ENCODE measurements around the gene MVD.
A peak's percentile ranks its signal among the peaks of the same experiment; 100 is the strongest.

The MVD gene

DNA sequence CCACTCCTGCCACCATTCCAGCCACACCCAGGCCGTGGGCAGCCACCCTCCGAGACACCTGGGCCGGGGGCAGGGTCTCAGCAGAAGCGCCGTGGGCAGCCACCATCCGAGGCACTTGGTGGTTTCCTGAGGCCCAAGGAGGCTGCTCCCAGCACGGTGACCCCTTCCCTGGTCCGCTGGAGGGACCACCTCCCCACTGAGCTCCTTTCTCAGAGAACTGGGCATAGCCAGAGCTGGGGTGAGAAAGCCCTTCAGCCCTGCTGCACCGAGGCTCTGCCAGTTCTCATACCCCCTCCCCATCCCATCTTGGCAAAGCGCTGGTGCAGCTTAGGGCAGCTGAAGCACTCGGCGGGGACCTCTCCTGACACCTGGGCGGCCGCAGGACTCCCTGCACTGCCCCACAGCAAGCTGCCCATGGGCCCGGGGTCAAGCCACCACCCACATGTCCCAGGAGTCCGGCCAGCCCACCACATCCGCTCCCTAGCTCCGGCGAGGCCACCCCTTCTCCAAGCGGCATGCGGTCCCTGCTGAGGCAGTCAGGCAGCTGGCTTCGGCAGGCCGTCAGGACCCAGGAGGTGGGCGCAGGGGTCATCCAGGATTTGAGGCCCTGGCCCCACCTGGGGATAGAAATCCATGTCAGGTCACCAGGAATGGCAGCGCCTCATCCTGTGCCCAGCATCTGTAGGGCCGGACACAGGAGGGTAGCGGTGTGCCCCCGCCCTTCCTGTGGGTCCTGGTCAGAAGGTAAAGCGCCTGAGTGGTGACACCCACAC, 10.7 kb downstream of the MVD start:
- Histone ChIP-seq H3K9ac (ENCODE audit: low read length) (peak overlapping the region; percentile 96), H4K20me1 (ENCODE audit: insufficient read depth, low read length) (no peaks in the 10 kb centered on the region), H2AFZ (ENCODE audit: low read length) (no peak overlapping the region), H3K4me1 (ENCODE audit: insufficient read depth, low read length, severe bottlenecking) (peaks cover 37% of the 10 kb centered on the region), H3K9me3 (ENCODE audit: low read length) (no peaks in the 10 kb centered on the region), H3K79me2 (ENCODE audit: insufficient read depth, low read length) (no peaks in the 10 kb centered on the region), H3K27ac (ENCODE audit: low read depth, low read length, poor library complexity, severe bottlenecking) (peak overlapping the region; percentile 95), H3K36me3 (ENCODE audit: insufficient read depth, low read length) (peaks cover 69% of the 10 kb centered on the region), H3K4me2 (ENCODE audit: low read length) (peak overlapping the region; percentile 96), H3K9me2 (ENCODE audit: low read depth, low read length) (no peaks in the 10 kb centered on the region), H3K4me3 (ENCODE audit: low read depth, low read length, poor library complexity, severe bottlenecking) (peak overlapping the region; percentile 94), H3F3A (ENCODE audit: insufficient read depth, low read length) (no peaks in the 10 kb centered on the region), H3K27me3 (ENCODE audit: insufficient read depth, low read length) (no peaks in the 10 kb centered on the region)
- TF ChIP-seq EZH2 (IDR thresholded peaks at IDR 0.05; ENCODE audit: borderline replicate concordance, low read length) (no peak), CTCF (IDR thresholded peaks at IDR 0.05; ENCODE audit: low read length) (no peak)

DNA sequence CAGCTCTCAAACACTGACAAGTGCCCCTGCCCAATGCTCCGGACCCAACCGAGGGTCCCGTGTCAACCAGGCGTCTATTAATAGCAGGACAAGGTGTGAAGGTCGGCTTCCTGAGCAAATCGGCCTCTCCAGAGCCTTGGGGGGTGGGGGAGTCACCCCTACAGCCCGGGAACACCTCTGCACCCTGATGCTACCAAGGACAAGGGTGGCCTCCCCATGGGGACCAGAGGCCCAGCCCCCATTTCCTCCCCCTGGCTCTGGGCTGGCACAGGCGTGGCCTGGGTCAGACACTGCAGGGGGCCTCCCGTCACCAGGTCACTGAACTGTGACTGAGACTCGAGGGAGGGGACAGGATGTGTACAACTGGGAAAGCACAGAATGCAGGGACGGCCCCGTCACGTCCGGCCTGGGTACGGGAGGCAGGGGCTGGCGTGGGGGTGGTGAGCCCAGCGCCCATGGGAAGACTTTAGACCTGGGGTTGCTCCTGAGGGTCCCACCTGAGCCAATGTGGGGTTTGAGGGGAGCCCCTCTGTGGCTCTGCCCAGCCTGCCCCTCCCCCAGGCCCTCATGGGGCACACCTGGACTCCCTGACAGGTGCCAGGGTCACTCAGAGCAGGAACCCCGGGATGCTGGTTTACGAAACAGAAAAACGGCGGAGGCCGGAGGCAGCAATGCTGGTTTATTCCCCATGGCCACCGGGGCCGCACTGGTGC, 11.5 kb downstream of the MVD start:
- Histone ChIP-seq H3K79me2 (ENCODE audit: insufficient read depth, low read length) (no peaks in the 10 kb centered on the region), H3K9me3 (ENCODE audit: low read length) (no peaks in the 10 kb centered on the region), H3K36me3 (ENCODE audit: insufficient read depth, low read length) (peaks cover 69% of the 10 kb centered on the region), H3K4me3 (ENCODE audit: low read depth, low read length, poor library complexity, severe bottlenecking) (peak overlapping the region; percentile 94), H2AFZ (ENCODE audit: low read length) (no peak overlapping the region), H3K9ac (ENCODE audit: low read length) (peak overlapping the region; percentile 96), H3K27me3 (ENCODE audit: insufficient read depth, low read length) (no peaks in the 10 kb centered on the region), H3F3A (ENCODE audit: insufficient read depth, low read length) (no peaks in the 10 kb centered on the region), H3K9me2 (ENCODE audit: low read depth, low read length) (no peaks in the 10 kb centered on the region), H3K4me1 (ENCODE audit: insufficient read depth, low read length, severe bottlenecking) (peaks cover 36% of the 10 kb centered on the region), H3K4me2 (ENCODE audit: low read length) (peak overlapping the region; percentile 96), H3K27ac (ENCODE audit: low read depth, low read length, poor library complexity, severe bottlenecking) (peak overlapping the region; percentile 95), H4K20me1 (ENCODE audit: insufficient read depth, low read length) (no peaks in the 10 kb centered on the region)
- TF ChIP-seq CTCF (IDR thresholded peaks at IDR 0.05; ENCODE audit: low read length) (no peak), EZH2 (IDR thresholded peaks at IDR 0.05; ENCODE audit: borderline replicate concordance, low read length) (no peak)

DNA sequence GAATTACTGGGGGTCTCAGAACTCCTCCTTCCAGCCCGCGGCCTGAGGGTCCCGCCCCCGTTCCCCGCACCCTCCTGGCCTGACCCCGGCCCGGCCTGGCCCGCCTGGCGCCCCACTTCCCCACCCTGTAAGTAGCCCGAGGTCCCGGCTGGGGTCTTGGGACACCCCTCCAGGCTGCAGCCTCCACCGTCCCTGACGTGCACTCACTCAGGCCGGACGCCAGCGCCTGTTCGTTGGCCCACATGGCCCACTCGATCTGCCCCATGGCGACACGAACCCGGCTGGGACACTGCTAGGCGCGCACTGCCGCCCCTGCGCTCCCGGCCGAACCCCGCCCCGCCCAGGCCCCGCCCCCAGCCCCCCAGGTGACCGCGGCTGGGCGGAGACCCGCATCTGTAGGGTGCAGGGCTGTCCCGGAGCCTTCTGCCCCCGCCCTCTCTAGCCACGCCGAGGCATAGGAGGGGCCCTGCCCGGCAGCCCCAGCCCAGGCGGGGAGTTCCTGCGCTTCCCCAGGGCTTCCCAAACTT, 12.1 kb downstream of the MVD start, which contains the start of gene CYBA:
Gene CYBA, minus strand, starts transcription at position 305 of the 527 bp plus-strand sequence. Its CDS starts 40 bp downstream, at position 265.
- Histone ChIP-seq H2AFZ (ENCODE audit: low read length) (no peak within 1 kb of the TSS), H4K20me1 (ENCODE audit: insufficient read depth, low read length) (no peaks in the 10 kb centered on the region), H3K27me3 (ENCODE audit: insufficient read depth, low read length) (no peaks in the 10 kb centered on the region), H3K9me2 (ENCODE audit: low read depth, low read length) (no peaks in the 10 kb centered on the region), H3F3A (ENCODE audit: insufficient read depth, low read length) (no peaks in the 10 kb centered on the region), H3K27ac (ENCODE audit: low read depth, low read length, poor library complexity, severe bottlenecking) (peak within 1 kb of the TSS; percentile 95), H3K9me3 (ENCODE audit: low read length) (no peaks in the 10 kb centered on the region), H3K4me1 (ENCODE audit: insufficient read depth, low read length, severe bottlenecking) (peaks cover 36% of the 10 kb centered on the region), H3K36me3 (ENCODE audit: insufficient read depth, low read length) (peaks cover 74% of the 10 kb centered on the region), H3K79me2 (ENCODE audit: insufficient read depth, low read length) (no peaks in the 10 kb centered on the region), H3K4me3 (ENCODE audit: low read depth, low read length, poor library complexity, severe bottlenecking) (peak within 1 kb of the TSS; percentile 94), H3K4me2 (ENCODE audit: low read length) (peak within 1 kb of the TSS; percentile 96), H3K9ac (ENCODE audit: low read length) (peak within 1 kb of the TSS; percentile 96)
- TF ChIP-seq CTCF (IDR thresholded peaks at IDR 0.05; ENCODE audit: low read length), result no peak
- no peak for TF ChIP-seq EZH2 (IDR thresholded peaks at IDR 0.05; ENCODE audit: borderline replicate concordance, low read length)

Data from OCI-LY1 (cell line).